Endodermal cell (in vitro differentiated cells): Measurements from ENCODE around the gene GPX3. TPM values are rescaled to one million over a fixed set of nuclear protein-coding genes. Genes with fewer than 3 reads are reported as not detected.

Source experiments
- DNase-seq: peaks from one replicate; pipeline ENCODE4 v3.0.0-alpha.2; 2017
- H3K27ac ChIP-seq: 2 replicates; pipeline ENCODE4 v1.5.1; 2013; ENCODE audit warnings: mild to moderate bottlenecking, low read depth, low read length, moderate library complexity
- H3K27me3 ChIP-seq: 2 replicates; pipeline ENCODE4 v1.6.1; 2013; ENCODE audit warnings: mild to moderate bottlenecking, low read length, moderate library complexity; ENCODE audit not compliant: insufficient read depth, control insufficient read depth, poor library complexity, severe bottlenecking
- H3K36me3 ChIP-seq: 2 replicates; pipeline ENCODE4 v1.7.0; 2013; ENCODE audit warnings: mild to moderate bottlenecking, low read length, moderate library complexity; ENCODE audit not compliant: control insufficient read depth, insufficient read depth
- H3K4me1 ChIP-seq: one replicate; pipeline ENCODE4 v1.7.0; 2013; ENCODE audit warnings: low read length; ENCODE audit not compliant: control insufficient read depth, insufficient read depth
- H3K4me3 ChIP-seq: 2 replicates; pipeline ENCODE4 v1.5.1; 2013; ENCODE audit warnings: mild to moderate bottlenecking, low read length, moderate library complexity
- H3K9ac ChIP-seq: 2 replicates; pipeline ENCODE4 v1.6.1; 2013; ENCODE audit warnings: mild to moderate bottlenecking, low read length, moderate library complexity; ENCODE audit not compliant: poor library complexity, severe bottlenecking; ENCODE audit errors: extremely low read depth
- H3K9me3 ChIP-seq: 2 replicates; pipeline ENCODE4 v1.6.1; 2013; ENCODE audit warnings: mild to moderate bottlenecking, low read length, moderate library complexity; ENCODE audit not compliant: control insufficient read depth
- H3K27ac Mint-ChIP-seq: 2 replicates; pipeline ENCODE4 v1.8.0; 2020; ENCODE audit warnings: mixed read lengths
- H3K27me3 Mint-ChIP-seq: 2 replicates; pipeline ENCODE4 v1.8.0; 2021; ENCODE audit warnings: mild to moderate bottlenecking, mixed read lengths; ENCODE audit not compliant: insufficient read depth
- H3K36me3 Mint-ChIP-seq: 2 replicates; pipeline ENCODE4 v1.8.0; 2020; ENCODE audit warnings: low read depth, mixed read lengths
- H3K4me1 Mint-ChIP-seq: 2 replicates; pipeline ENCODE4 v1.8.0; 2020; ENCODE audit warnings: mixed read lengths
- H3K4me3 Mint-ChIP-seq: 2 replicates; pipeline ENCODE4 v1.8.0; 2020; ENCODE audit warnings: mild to moderate bottlenecking, moderate library complexity, mixed read lengths
- H3K9me3 Mint-ChIP-seq: 2 replicates; pipeline ENCODE4 v1.8.0; 2020; ENCODE audit warnings: mild to moderate bottlenecking, mixed read lengths
- WGBS, 2 experiments: methylation state at CpG; one replicate each; pipeline versions ENCODE4 v1.1.5 to v1.1.7; 2013; ENCODE audit warnings: missing lambda C conversion rate in 2 of 2, mixed read lengths in 1 of 2; ENCODE audit not compliant: insufficient coverage in 1 of 2, insufficient read length in 1 of 2; 5-methylcytosine and 5-hydroxymethylcytosine counted together
- total RNA-seq, 2 donors: library from RNA; stranded (reverse); fragmentation: NEBNext Ultra II Directional in 1 of 2; extraction: Animal tissue kit (Norgen Biotek cat#: 25700) in 1 of 2; gene quantifications; 2 replicates in 1 of 2; 3 replicates in 1 of 2; pipeline ENCODE4 v1.2.1, GENCODE V29; 2021
- TF ChIP-seq, protein P1 (sequence below): fragments of 200-600 bp; sonication (generic); conservative IDR thresholded peaks from 2 replicates; pipeline ENCODE4 v1.5.0; 2021; ENCODE audit warnings: antibody characterized with exemption, mild to moderate bottlenecking

GPX3 gene
- total RNA-seq, 2 donors from 2014 or later: 44.9 to 47.1 TPM

DNA sequence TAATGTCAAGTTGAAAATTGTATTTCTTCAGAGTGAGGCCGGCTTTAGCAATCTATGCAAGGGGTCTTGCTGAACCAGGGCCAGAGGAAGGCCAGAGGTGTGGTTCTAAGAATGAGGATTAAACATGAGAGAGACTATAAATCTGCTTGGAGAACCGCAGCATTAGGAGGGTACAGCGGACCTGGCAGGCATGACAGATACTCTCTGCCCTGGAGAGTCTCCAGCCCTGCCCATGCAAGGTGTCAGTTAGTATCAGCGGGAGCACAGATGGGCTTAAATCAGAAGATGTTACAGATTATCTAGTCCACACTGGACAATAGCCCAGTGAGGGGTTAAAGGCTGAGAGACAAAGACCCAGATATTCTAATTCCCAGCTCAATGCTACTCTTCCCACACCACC, 11.5 kb upstream of the GPX3 start:
- Mint-ChIP-seq H3K27ac (no peak overlapping the region), H3K4me1 (peaks cover 25% of the 10 kb centered on the region)
- H3K9ac ChIP-seq: no peak overlapping the region

DNA sequence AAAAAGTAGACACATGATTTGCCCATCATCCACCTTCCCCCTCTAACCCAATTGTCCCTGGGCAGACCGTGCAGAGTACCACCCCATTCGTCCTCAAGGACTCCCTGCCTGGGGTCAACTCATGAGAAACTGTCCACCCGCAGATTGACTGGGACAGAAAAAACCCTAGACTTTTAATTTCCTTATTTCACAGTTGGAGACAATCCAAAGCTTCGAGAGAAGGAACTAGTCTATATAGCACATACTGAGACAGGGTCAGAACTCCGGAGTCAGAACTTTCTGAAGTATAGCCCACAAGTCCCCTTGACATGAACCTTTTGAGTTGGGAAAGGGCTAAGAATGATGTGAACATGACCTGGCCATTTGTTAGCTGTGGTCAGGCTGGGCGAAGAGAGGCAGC, 7.5 kb upstream of the GPX3 start:
- Mint-ChIP-seq H3K27ac (no peak overlapping the region), H3K36me3 (no peaks in the 10 kb centered on the region), H3K27me3 (peaks cover 9% of the 10 kb centered on the region), H3K4me1 (peaks cover 26% of the 10 kb centered on the region), H3K9me3 (no peaks in the 10 kb centered on the region), H3K4me3 (no peak overlapping the region)
- 91 to 100% methylated on average over 3 to 6 of the region's 6 CpGs for WGBS, 2 experiments
- no peaks in the 10 kb centered on the region for H3K36me3 ChIP-seq
- no peak for DNase-seq
- H3K27me3 ChIP-seq: no peaks in the 10 kb centered on the region
- TF ChIP-seq, protein P1, sequence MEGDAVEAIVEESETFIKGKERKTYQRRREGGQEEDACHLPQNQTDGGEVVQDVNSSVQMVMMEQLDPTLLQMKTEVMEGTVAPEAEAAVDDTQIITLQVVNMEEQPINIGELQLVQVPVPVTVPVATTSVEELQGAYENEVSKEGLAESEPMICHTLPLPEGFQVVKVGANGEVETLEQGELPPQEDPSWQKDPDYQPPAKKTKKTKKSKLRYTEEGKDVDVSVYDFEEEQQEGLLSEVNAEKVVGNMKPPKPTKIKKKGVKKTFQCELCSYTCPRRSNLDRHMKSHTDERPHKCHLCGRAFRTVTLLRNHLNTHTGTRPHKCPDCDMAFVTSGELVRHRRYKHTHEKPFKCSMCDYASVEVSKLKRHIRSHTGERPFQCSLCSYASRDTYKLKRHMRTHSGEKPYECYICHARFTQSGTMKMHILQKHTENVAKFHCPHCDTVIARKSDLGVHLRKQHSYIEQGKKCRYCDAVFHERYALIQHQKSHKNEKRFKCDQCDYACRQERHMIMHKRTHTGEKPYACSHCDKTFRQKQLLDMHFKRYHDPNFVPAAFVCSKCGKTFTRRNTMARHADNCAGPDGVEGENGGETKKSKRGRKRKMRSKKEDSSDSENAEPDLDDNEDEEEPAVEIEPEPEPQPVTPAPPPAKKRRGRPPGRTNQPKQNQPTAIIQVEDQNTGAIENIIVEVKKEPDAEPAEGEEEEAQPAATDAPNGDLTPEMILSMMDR: no peak
- H3K4me1 ChIP-seq: no peaks in the 10 kb centered on the region
- H3K9me3 ChIP-seq: no peaks in the 10 kb centered on the region
- no peak overlapping the region for H3K9ac ChIP-seq
- H3K27ac ChIP-seq: no peak overlapping the region
- H3K4me3 ChIP-seq: no peak overlapping the region

More for the DNA sequence above, 11.5 kb upstream of the GPX3 start:
- Mint-ChIP-seq H3K27me3 (peaks cover 6% of the 10 kb centered on the region), H3K9me3 (no peaks in the 10 kb centered on the region), H3K4me3 (no peak overlapping the region), H3K36me3 (no peaks in the 10 kb centered on the region)
- no peaks in the 10 kb centered on the region for H3K4me1 ChIP-seq
- DNase-seq: no peak
- no peak overlapping the region for H3K4me3 ChIP-seq
- TF ChIP-seq, protein P1: no peak
- WGBS, 2 experiments: 89 to 94% methylated on average over 2 to 4 of the region's 4 CpGs
- H3K36me3 ChIP-seq: no peaks in the 10 kb centered on the region
- H3K27ac ChIP-seq: no peak overlapping the region
- H3K27me3 ChIP-seq: no peaks in the 10 kb centered on the region
- no peaks in the 10 kb centered on the region for H3K9me3 ChIP-seq

GRCh38 chr5:151014680-151015343, 5.6 kb upstream of the GPX3 start:
- H3K9me3 ChIP-seq: no peaks in the 10 kb centered on the region
- H3K9me3 Mint-ChIP-seq: no peaks in the 10 kb centered on the region
- peaks cover 11% of the 10 kb centered on the region for H3K4me1 Mint-ChIP-seq
- no peak overlapping the region for H3K4me3 Mint-ChIP-seq
- 94% methylated on average over 4 of the region's 4 CpGs; no CpG with 5 or more reads in 1 of the 2 experiments for WGBS, 2 experiments
- H3K4me1 ChIP-seq: no peaks in the 10 kb centered on the region
- H3K27ac ChIP-seq: no peak overlapping the region
- no peaks in the 10 kb centered on the region for H3K27me3 ChIP-seq
- no peak overlapping the region for H3K27ac Mint-ChIP-seq
- peaks cover 14% of the 10 kb centered on the region for H3K27me3 Mint-ChIP-seq
- no peaks in the 10 kb centered on the region for H3K36me3 ChIP-seq
- H3K9ac ChIP-seq: no peak overlapping the region
- H3K36me3 Mint-ChIP-seq: no peaks in the 10 kb centered on the region
- TF ChIP-seq, protein P1: no peak
- DNase-seq: no peak
- no peak overlapping the region for H3K4me3 ChIP-seq
